SK-N-MC (cell line): Measurements from ENCODE around the gene MAN2A2.

Source experiments
- EZH2 ChIP-seq: fragments of 200-600 bp; sonication (generic); IDR thresholded peaks from one replicate; pipeline ENCODE4 v1.6.1; 2017; ENCODE audit warnings: antibody characterized with exemption
- POLR2AphosphoS5 ChIP-seq: IDR thresholded peaks from 2 replicates; pipeline ENCODE4 v1.6.1; 2012; ENCODE audit warnings: mild to moderate bottlenecking, low read depth, low read length, borderline replicate concordance

GRCh38 chr15:90914305-90915080 is 11.4 kb downstream of the MAN2A2 start:
- no peak for TF ChIP-seq EZH2
- TF ChIP-seq POLR2AphosphoS5: no peak
